AG04449 (cell line): ENCODE measurements around the gene GABRB1.
A peak's percentile ranks its signal among the peaks of the same experiment; 100 is the strongest.

Experiments
- CTCF ChIA-PET: fragments of 350-600 bp; formaldehyde crosslinking; extraction: SDS; loops from one replicate; lab custom pipeline; 2021; ENCODE audit warnings: antibody characterized with exemption; lab: Yijun Ruan, JAX
- POLR2A ChIA-PET: fragments of 400-600, 350-600 bp; formaldehyde crosslinking; extraction: SDS; loops from one replicate; lab custom pipeline; 2020; ENCODE audit warnings: antibody characterized with exemption, inconsistent platforms; lab: Yijun Ruan, JAX
- DNase-seq: peaks from one replicate; pipeline ENCODE4 v3.0.0-alpha.2; 2010; ENCODE audit warnings: low read depth, low spot score
- H3K4me3 ChIP-seq: 2 replicates; pipeline ENCODE4 v1.5.1; 2011; ENCODE audit warnings: low read depth, mild to moderate bottlenecking, control low read depth, low read length
- CTCF ChIP-seq: IDR thresholded peaks from one replicate; pipeline ENCODE4 v1.5.1; 2011; ENCODE audit warnings: mild to moderate bottlenecking, moderate library complexity, low read length, control low read depth, inconsistent platforms; ENCODE audit not compliant: insufficient read depth; ENCODE audit errors: missing control alignments

GABRB1 gene

GRCh38 chr4:47209833-47210232 is 178.5 kb downstream of the GABRB1 start:
- ChIA-PET CTCF (interaction anchor here (1.2 kb wide), 1 partner anchor 85 kb away, joined by 3 read pairs; no protein-coding TSS in a partner anchor), POLR2A (no interaction called here)
- TF ChIP-seq CTCF = no peak
- no peak overlapping the region for H3K4me3 ChIP-seq
- peak; percentile 76 for DNase-seq

- ChIA-PET CTCF (no interaction called here), POLR2A (no interaction called here)
- no peak overlapping the region for H3K4me3 ChIP-seq
- no peak for DNase-seq
- no peak for TF ChIP-seq CTCF
Observed at GRCh38 chr4:47210828-47211227, 179.5 kb downstream of the GABRB1 start.

GRCh38 chr4:47213106-47213505 is 181.7 kb downstream of the GABRB1 start:
- H3K4me3 ChIP-seq = no peak overlapping the region
- no peak for DNase-seq
- no peak for TF ChIP-seq CTCF
- CTCF ChIA-PET = no interaction called here
- POLR2A ChIA-PET = no interaction called here

GRCh38 chr4:47213539-47213938 is 182.2 kb downstream of the GABRB1 start:
- ChIA-PET CTCF (interaction anchor here (0.6 kb wide), 1 partner anchor 273 kb away, joined by 3 read pairs; no protein-coding TSS in a partner anchor), POLR2A (interaction anchor here (1.2 kb wide), 1 partner anchor 26 kb away, joined by 6 read pairs; no protein-coding TSS in a partner anchor)
- TF ChIP-seq CTCF = no peak
- DNase-seq = no peak
- H3K4me3 ChIP-seq = no peak overlapping the region

GRCh38 chr4:47213971-47214370 is 182.6 kb downstream of the GABRB1 start:
- H3K4me3 ChIP-seq = no peak overlapping the region
- CTCF ChIA-PET = interaction anchor here (0.6 to 0.8 kb wide), 2 partner anchors 170 to 273 kb away, joined by 3 to 5 read pairs; no protein-coding TSS in a partner anchor
- peak; percentile 77 for DNase-seq
- TF ChIP-seq CTCF = no peak
- POLR2A ChIA-PET = interaction anchor here (1.2 kb wide), 1 partner anchor 25 kb away, joined by 6 read pairs; no protein-coding TSS in a partner anchor

- DNase-seq = no peak
- no peak for TF ChIP-seq CTCF
- ChIA-PET CTCF (interaction anchor here (1.1 kb wide), 1 partner anchor 93 kb away, joined by 4 read pairs; no protein-coding TSS in a partner anchor), POLR2A (no interaction called here)
- H3K4me3 ChIP-seq = no peak overlapping the region
Observed at GRCh38 chr4:47215759-47216158, 184.4 kb downstream of the GABRB1 start.
